ENCODE measurements around the gene SESTD1.
A peak's percentile ranks its signal among the peaks of the same experiment; 100 is the strongest.
"Not testable (repeated sequence)": the region's sequence is repeated elsewhere in the genome, so short reads cannot be mapped to it uniquely, and the experiment has no call there.

The SESTD1 gene

DNA sequence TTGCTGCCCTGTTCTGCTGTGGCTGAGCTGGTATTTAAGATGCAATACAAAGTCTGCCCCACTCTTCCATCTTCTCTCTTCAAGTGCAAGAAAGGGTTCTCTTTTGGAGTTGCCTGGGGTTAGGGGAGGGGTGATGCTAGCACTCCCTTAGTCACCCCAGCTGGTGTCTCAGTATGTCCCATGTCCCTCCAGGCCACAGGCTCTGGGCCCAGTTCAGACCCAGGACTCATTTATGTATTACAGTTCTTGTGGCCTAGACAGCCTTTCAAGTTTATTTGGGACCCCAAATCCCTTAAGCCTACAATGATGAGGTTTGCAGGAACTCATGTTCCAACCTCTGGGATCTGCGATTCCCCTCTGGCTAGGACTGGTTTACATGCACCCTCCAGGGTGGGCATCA lies 167.5 kb downstream of the SESTD1 start:
- no peak overlapping the region for H3K4me3 ChIP-seq (replicated peaks; ENCODE audit: insufficient read depth, low read length)
- no peak overlapping the region for H3K27ac ChIP-seq (replicated peaks)
- no peak for DNase-seq (ENCODE audit: low read depth in 1 of 2, low spot score in 1 of 2)
- no peaks in the 10 kb centered on the region for H3K27me3 ChIP-seq (ENCODE audit: insufficient read depth, poor library complexity, severe bottlenecking)
- TF ChIP-seq, protein P1, sequence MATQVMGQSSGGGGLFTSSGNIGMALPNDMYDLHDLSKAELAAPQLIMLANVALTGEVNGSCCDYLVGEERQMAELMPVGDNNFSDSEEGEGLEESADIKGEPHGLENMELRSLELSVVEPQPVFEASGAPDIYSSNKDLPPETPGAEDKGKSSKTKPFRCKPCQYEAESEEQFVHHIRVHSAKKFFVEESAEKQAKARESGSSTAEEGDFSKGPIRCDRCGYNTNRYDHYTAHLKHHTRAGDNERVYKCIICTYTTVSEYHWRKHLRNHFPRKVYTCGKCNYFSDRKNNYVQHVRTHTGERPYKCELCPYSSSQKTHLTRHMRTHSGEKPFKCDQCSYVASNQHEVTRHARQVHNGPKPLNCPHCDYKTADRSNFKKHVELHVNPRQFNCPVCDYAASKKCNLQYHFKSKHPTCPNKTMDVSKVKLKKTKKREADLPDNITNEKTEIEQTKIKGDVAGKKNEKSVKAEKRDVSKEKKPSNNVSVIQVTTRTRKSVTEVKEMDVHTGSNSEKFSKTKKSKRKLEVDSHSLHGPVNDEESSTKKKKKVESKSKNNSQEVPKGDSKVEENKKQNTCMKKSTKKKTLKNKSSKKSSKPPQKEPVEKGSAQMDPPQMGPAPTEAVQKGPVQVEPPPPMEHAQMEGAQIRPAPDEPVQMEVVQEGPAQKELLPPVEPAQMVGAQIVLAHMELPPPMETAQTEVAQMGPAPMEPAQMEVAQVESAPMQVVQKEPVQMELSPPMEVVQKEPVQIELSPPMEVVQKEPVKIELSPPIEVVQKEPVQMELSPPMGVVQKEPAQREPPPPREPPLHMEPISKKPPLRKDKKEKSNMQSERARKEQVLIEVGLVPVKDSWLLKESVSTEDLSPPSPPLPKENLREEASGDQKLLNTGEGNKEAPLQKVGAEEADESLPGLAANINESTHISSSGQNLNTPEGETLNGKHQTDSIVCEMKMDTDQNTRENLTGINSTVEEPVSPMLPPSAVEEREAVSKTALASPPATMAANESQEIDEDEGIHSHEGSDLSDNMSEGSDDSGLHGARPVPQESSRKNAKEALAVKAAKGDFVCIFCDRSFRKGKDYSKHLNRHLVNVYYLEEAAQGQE (IDR thresholded peaks at IDR 0.05; ENCODE audit: insufficient replicate concordance, low read depth) = no peak
- TF ChIP-seq, protein P2, sequence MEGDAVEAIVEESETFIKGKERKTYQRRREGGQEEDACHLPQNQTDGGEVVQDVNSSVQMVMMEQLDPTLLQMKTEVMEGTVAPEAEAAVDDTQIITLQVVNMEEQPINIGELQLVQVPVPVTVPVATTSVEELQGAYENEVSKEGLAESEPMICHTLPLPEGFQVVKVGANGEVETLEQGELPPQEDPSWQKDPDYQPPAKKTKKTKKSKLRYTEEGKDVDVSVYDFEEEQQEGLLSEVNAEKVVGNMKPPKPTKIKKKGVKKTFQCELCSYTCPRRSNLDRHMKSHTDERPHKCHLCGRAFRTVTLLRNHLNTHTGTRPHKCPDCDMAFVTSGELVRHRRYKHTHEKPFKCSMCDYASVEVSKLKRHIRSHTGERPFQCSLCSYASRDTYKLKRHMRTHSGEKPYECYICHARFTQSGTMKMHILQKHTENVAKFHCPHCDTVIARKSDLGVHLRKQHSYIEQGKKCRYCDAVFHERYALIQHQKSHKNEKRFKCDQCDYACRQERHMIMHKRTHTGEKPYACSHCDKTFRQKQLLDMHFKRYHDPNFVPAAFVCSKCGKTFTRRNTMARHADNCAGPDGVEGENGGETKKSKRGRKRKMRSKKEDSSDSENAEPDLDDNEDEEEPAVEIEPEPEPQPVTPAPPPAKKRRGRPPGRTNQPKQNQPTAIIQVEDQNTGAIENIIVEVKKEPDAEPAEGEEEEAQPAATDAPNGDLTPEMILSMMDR (IDR thresholded peaks at IDR 0.05; ENCODE audit: insufficient read depth, low read length) = no peak
- no peak for TF ChIP-seq SPI1 (IDR thresholded peaks at IDR 0.05; ENCODE audit: borderline replicate concordance, low read depth)
- no peak for TF ChIP-seq POLR2AphosphoS5 (IDR thresholded peaks at IDR 0.05; ENCODE audit: low read depth)
- TF ChIP-seq GABPA (IDR thresholded peaks at IDR 0.05; ENCODE audit: low read depth) = no peak

DNA sequence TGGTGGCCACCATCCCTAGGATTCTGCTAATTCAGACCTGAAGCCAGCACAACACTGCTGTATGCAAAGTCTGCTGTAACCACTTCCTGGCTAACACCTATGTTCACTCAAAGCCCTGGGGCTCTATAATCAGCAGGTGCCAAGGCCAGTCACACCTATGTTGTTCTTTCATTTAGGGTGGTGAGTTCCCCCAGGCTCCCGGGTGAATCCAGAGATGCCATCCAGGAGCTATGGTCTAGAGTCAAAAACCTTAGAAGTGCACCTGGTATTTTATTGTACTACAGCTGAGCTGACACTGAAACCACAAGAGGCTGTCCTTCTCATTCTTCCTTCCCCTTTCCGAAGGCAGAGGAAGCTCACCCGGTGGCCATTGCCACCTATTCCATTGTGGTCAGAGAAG lies 168.5 kb downstream of the SESTD1 start:
- Histone ChIP-seq H3K27ac (replicated peaks) (no peak overlapping the region), H3K4me3 (replicated peaks; ENCODE audit: insufficient read depth, low read length) (no peak overlapping the region), H3K27me3 (ENCODE audit: insufficient read depth, poor library complexity, severe bottlenecking) (no peaks in the 10 kb centered on the region)
- TF ChIP-seq SPI1 (IDR thresholded peaks at IDR 0.05; ENCODE audit: borderline replicate concordance, low read depth) = peak; percentile 41; the same call in 1 of the 2 replicates
- TF ChIP-seq, protein P2 (IDR thresholded peaks at IDR 0.05; ENCODE audit: insufficient read depth, low read length) = no peak
- peak in 1 of 2 experiments; percentile 52 for DNase-seq (ENCODE audit: low read depth in 1 of 2, low spot score in 1 of 2)

DNA sequence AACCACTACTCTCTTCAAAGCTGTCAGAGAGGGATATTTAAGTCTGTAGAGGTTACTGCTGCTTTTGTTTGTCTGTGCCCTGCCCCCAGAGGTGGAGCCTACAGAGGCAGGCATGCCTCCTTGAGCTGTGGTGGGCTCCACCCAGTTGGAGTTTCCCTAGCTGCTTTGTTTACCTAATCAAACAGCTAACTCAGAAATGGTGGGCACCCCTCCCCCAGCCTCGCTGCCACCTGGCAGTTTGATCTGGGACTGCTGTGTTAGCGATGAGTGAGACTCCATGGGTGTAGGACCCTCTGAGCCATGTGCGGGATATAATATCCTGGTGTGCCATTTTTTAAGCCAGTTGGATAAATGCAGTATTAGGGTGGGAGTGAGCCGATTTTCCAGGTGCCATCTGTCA lies 171.7 kb downstream of the SESTD1 start:
- not testable (repeated sequence) for H3K4me3 ChIP-seq (replicated peaks; ENCODE audit: insufficient read depth, low read length); H3K27ac ChIP-seq (replicated peaks); DNase-seq (ENCODE audit: low read depth in 1 of 2, low spot score in 1 of 2); H3K27me3 ChIP-seq (ENCODE audit: insufficient read depth, poor library complexity, severe bottlenecking)

DNA sequence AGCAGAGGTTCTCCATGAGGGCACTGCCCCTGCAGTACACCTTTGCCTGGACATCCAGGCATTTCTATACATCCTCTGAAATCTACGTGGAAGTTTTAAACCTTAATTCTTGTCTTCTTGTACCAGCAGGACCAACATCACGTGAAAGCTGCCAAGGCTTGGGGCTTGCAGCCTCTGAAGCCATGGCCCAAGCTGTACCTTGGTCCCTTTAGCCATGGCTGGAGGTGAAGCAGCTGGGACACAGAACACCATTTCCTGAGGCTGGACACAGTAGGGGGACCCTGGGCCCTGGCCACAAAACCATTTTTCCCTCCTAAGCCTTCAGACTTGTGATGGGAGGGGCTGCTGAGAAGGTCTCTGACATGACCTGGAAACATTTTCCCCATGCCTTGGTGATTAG lies 181.9 kb downstream of the SESTD1 start:
- no peak for TF ChIP-seq GABPA (IDR thresholded peaks at IDR 0.05; ENCODE audit: low read depth)
- TF ChIP-seq POLR2AphosphoS5 (IDR thresholded peaks at IDR 0.05; ENCODE audit: low read depth) = no peak
- TF ChIP-seq, protein P1 (IDR thresholded peaks at IDR 0.05; ENCODE audit: insufficient replicate concordance, low read depth) = no peak
- TF ChIP-seq, protein P2 (IDR thresholded peaks at IDR 0.05; ENCODE audit: insufficient read depth, low read length) = no peak
- TF ChIP-seq SPI1 (IDR thresholded peaks at IDR 0.05; ENCODE audit: borderline replicate concordance, low read depth) = no peak
- Histone ChIP-seq H3K27me3 (ENCODE audit: insufficient read depth, poor library complexity, severe bottlenecking) (no peaks in the 10 kb centered on the region), H3K27ac (replicated peaks) (no peak overlapping the region), H3K4me3 (replicated peaks; ENCODE audit: insufficient read depth, low read length) (no peak overlapping the region)
- no peak for DNase-seq (ENCODE audit: low read depth in 1 of 2, low spot score in 1 of 2)

All from HL-60 (cell line).